ENCODE data around the gene PUM1.
A peak's percentile ranks its signal among the peaks of the same experiment; 100 is the strongest.

Gene PUM1

GRCh38 chr1:30914931-30915330, 150.6 kb downstream of the PUM1 start:
- Mint-ChIP-seq H3K4me1 (ENCODE audit: low read depth) (peaks cover 2% of the 10 kb centered on the region), H3K27me3 (ENCODE audit: low read depth) (peaks cover 19% of the 10 kb centered on the region), H3K27ac (no peak overlapping the region), H3K36me3 (ENCODE audit: low read depth) (no peaks in the 10 kb centered on the region), H3K4me3 (no peak overlapping the region), H3K9me3 (no peaks in the 10 kb centered on the region)

- Mint-ChIP-seq H3K36me3 (ENCODE audit: low read depth) (no peaks in the 10 kb centered on the region), H3K27ac (no peak overlapping the region), H3K4me3 (no peak overlapping the region), H3K4me1 (ENCODE audit: low read depth) (peaks cover 3% of the 10 kb centered on the region), H3K27me3 (ENCODE audit: low read depth) (peaks cover 20% of the 10 kb centered on the region), H3K9me3 (no peaks in the 10 kb centered on the region)
Observed at GRCh38 chr1:30914587-30914922, 151.0 kb downstream of the PUM1 start.

GRCh38 chr1:30912913-30913652, 152.4 kb downstream of the PUM1 start:
- Mint-ChIP-seq H3K36me3 (ENCODE audit: low read depth) (no peaks in the 10 kb centered on the region), H3K27ac (no peak overlapping the region), H3K4me1 (ENCODE audit: low read depth) (peaks cover 9% of the 10 kb centered on the region), H3K4me3 (no peak overlapping the region), H3K27me3 (ENCODE audit: low read depth) (peaks cover 27% of the 10 kb centered on the region), H3K9me3 (no peaks in the 10 kb centered on the region)

DNA sequence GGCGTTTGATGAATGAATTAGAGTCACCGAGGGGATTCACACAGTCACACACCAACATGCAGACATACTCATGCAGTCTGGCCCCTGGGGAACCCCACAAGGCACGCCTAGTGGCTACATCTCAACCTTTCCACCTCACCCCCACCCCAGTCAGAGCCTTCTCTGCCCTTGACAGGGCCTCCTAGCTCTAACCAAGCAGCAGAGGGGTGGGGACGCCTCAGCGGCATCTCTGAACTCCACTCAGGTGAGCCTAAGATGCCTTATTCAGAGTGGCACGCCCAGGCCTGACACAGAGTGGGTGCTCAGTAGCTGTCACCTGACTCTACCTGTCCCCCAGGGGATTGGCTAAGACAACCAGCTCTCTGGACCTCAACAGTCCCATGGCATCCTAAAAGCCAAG, 153.3 kb downstream of the PUM1 start:
- Mint-ChIP-seq H3K27me3 (ENCODE audit: low read depth) (peaks cover 34% of the 10 kb centered on the region), H3K36me3 (ENCODE audit: low read depth) (no peaks in the 10 kb centered on the region), H3K4me1 (ENCODE audit: low read depth) (peaks cover 13% of the 10 kb centered on the region), H3K9me3 (no peaks in the 10 kb centered on the region), H3K27ac (no peak overlapping the region), H3K4me3 (no peak overlapping the region)

DNA sequence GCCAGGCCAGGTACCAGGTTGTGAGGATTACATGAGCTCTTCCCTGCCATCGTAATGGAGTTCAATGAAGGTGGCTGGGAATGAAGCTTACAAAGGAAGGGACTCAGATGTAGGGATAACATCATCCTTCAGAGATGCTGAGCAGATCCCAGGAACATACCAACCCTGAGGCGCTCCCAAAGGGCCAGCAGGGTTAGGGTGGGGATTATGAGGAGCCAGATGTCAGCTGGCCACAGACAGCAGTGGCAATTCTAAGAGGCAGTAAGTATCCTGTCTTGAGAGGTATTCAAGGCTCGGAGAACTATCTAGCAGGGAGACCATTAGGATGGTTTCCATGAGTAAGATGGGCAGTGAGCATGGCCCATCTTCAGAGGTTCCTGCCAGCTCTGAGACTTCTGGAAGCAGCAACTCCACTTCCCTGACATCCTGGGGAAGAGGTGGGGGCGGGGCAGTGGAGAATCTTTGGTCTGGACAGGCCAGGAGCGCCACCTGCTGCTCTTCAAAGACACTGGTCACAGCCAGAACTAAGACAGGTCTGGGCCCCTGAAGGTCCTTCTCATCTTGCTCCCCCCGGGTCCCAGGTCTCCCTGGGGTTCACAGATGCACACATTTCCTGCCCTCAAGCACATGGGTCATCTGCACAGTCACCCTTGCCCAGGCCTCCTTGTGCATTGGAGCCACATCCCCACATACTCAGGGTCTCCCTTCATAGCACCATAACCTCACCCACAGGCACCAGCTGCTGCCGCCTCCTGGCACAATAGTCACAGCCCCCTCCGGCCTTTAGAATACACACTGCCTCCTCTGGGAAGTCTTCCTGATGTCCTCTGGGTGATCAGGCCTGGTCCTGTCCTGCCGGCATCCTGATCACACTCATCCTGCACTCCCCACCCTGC, 154.2 kb downstream of the PUM1 start:
- Mint-ChIP-seq H3K27me3 (ENCODE audit: low read depth) (peaks cover 40% of the 10 kb centered on the region), H3K36me3 (ENCODE audit: low read depth) (no peaks in the 10 kb centered on the region), H3K4me1 (ENCODE audit: low read depth) (peaks cover 13% of the 10 kb centered on the region), H3K4me3 (no peak overlapping the region), H3K9me3 (no peaks in the 10 kb centered on the region), H3K27ac (no peak overlapping the region)

DNA sequence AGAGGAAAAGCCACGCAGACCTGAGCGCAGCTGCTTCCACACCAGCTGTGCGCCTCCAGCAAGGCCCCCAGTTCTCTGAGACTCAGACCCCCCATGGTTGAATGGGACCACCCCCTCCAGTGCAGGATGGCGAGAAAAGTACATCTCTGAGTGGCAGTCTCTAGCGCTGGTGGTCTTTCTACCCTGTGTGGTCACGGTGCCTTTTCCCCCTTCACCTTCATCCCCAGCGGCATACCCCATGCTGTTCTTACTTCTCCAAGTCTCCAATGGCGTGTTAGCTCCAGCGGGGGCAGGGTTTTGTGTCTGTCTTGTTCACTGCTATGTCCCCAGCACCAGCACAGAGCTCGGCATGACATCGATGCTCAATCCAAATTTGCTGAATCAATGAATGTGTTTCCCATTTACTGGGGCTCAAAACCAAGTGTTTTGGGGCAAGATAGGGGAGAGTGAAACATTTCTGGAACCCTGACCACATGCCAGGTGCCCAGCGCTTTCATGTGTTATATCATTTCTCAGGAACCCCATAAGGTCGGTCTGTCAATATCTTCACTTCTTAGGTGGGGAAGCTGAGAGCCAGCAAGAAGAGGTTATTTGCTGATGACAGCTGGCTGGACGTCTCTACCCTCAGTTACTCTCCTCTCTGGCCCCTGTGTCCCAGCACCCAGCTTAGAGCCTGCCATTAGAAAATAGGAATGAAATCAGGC, 156.0 kb downstream of the PUM1 start:
- H3K27ac Mint-ChIP-seq: peak overlapping the region; percentile 29
- no peaks in the 10 kb centered on the region for H3K9me3 Mint-ChIP-seq
- H3K4me3 Mint-ChIP-seq: peak overlapping the region; percentile 79
- H3K4me1 Mint-ChIP-seq (ENCODE audit: low read depth): peaks cover 13% of the 10 kb centered on the region
- H3K36me3 Mint-ChIP-seq (ENCODE audit: low read depth): no peaks in the 10 kb centered on the region
- H3K27me3 Mint-ChIP-seq (ENCODE audit: low read depth): peaks cover 55% of the 10 kb centered on the region

GRCh38 chr1:30908696-30909364, 156.7 kb downstream of the PUM1 start, which contains the start of gene SDC3:
Gene SDC3 (minus strand): TSS chr1:30908758. CDS start chr1:30908586, 172 bp downstream.
- H3K4me1 Mint-ChIP-seq (ENCODE audit: low read depth): peaks cover 13% of the 10 kb centered on the region
- H3K9me3 Mint-ChIP-seq: no peaks in the 10 kb centered on the region
- peak within 1 kb of the TSS; percentile 29 for H3K27ac Mint-ChIP-seq
- peaks cover 58% of the 10 kb centered on the region for H3K27me3 Mint-ChIP-seq (ENCODE audit: low read depth)
- peak within 1 kb of the TSS; percentile 79 for H3K4me3 Mint-ChIP-seq
- no peaks in the 10 kb centered on the region for H3K36me3 Mint-ChIP-seq (ENCODE audit: low read depth)

- Mint-ChIP-seq H3K4me1 (ENCODE audit: low read depth) (peaks cover 13% of the 10 kb centered on the region), H3K9me3 (no peaks in the 10 kb centered on the region), H3K27me3 (ENCODE audit: low read depth) (peaks cover 62% of the 10 kb centered on the region), H3K27ac (no peak overlapping the region), H3K4me3 (no peak overlapping the region), H3K36me3 (ENCODE audit: low read depth) (no peaks in the 10 kb centered on the region)
Observed at GRCh38 chr1:30908316-30908695, 157.2 kb downstream of the PUM1 start.

GRCh38 chr1:30907481-30908315, 157.8 kb downstream of the PUM1 start:
- Mint-ChIP-seq H3K4me1 (ENCODE audit: low read depth) (peaks cover 12% of the 10 kb centered on the region), H3K9me3 (no peaks in the 10 kb centered on the region), H3K27ac (peak overlapping the region; percentile 11), H3K27me3 (ENCODE audit: low read depth) (peaks cover 69% of the 10 kb centered on the region), H3K36me3 (ENCODE audit: low read depth) (no peaks in the 10 kb centered on the region), H3K4me3 (peak overlapping the region; percentile 74)

- Mint-ChIP-seq H3K27ac (peak overlapping the region; percentile 11), H3K4me3 (peak overlapping the region; percentile 74), H3K9me3 (no peaks in the 10 kb centered on the region), H3K36me3 (ENCODE audit: low read depth) (no peaks in the 10 kb centered on the region), H3K27me3 (ENCODE audit: low read depth) (peaks cover 68% of the 10 kb centered on the region), H3K4me1 (ENCODE audit: low read depth) (peaks cover 12% of the 10 kb centered on the region)
Observed at GRCh38 chr1:30906631-30907441, 158.7 kb downstream of the PUM1 start.

- Mint-ChIP-seq H3K4me3 (no peak overlapping the region), H3K27ac (no peak overlapping the region), H3K27me3 (ENCODE audit: low read depth) (peaks cover 64% of the 10 kb centered on the region), H3K4me1 (ENCODE audit: low read depth) (peaks cover 12% of the 10 kb centered on the region), H3K36me3 (ENCODE audit: low read depth) (no peaks in the 10 kb centered on the region), H3K9me3 (no peaks in the 10 kb centered on the region)
Observed at GRCh38 chr1:30905916-30906620, 159.4 kb downstream of the PUM1 start.

GRCh38 chr1:30905403-30905802, 160.1 kb downstream of the PUM1 start:
- H3K27me3 Mint-ChIP-seq (ENCODE audit: low read depth): peaks cover 57% of the 10 kb centered on the region
- no peaks in the 10 kb centered on the region for H3K9me3 Mint-ChIP-seq
- H3K4me3 Mint-ChIP-seq: no peak overlapping the region
- H3K4me1 Mint-ChIP-seq (ENCODE audit: low read depth): peaks cover 12% of the 10 kb centered on the region
- no peaks in the 10 kb centered on the region for H3K36me3 Mint-ChIP-seq (ENCODE audit: low read depth)
- no peak overlapping the region for H3K27ac Mint-ChIP-seq
